HG03520 (cell line): ENCODE results near the gene FAM219A.
"Not testable (repeated sequence)": the region's sequence is repeated elsewhere in the genome, so short reads cannot be mapped to it uniquely, and the experiment has no call there.

ENCODE experiments used
- ATAC-seq: cut with Tn5 transposase; IDR thresholded peaks from one replicate; pipeline ENCODE4 v1.9.1; 2021; ENCODE audit warnings: mild to moderate bottlenecking, moderate library complexity; ENCODE audit not compliant: unreplicated experiment

FAM219A gene

DNA sequence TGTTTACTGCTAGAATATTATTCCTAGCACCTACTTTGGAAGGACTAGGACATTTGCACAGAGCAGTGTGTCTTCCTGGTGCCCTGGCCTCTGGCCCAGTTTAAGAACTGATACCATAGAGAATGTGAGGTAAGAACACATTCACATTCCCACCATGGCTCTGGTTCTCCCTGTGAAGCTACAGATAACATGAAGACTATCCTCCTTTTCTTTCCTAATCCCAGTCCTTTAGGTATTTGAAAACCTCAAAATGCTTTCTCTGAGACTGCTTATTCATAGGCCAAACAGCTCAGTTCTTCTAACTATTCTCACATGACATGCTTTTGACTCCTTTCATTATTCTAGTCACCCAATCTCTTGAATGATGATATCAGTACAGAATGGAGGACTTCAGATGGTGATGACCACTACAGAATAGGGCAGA lies 11.9 kb downstream of the FAM219A start:
- ATAC-seq, result no peak

DNA sequence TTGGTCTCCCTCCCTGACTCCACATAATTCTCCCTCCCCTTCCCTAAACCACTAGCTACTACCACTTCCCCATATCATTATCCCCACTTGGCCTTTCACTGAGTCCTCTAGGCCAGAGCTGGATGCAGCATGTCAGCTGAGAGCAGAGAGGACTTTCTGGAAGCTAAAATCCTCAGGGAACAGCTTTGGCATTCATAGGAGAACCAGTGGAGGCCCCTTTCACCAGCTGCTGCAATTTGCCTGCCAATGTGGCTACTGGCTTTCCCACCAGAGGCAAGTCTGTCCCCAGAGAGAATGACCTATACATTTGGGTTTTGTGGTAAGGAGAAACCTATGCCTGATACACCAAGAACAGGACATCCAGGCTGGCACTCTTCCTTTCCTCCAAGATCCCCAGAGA lies 14.4 kb downstream of the FAM219A start:
- ATAC-seq, result no peak

DNA sequence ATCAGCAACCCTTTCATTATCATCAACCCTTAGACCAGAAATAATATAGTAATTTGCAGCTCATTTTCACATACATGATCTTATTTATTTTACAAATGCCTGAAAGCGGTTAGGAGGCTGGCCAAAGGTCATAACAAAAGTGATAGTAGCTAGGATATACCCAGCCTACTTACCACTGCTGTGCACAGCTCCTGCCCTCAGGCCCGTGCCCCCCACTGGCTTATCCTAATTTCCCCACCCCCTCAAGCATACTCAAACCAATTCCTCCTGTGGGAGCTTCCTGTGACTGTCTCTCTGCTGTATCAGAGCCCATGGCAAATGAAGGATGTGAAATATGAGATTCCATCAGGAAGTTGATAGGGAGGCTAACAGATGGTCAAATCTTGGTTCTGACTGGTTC lies 14.8 kb downstream of the FAM219A start:
- ATAC-seq, result no peak

DNA sequence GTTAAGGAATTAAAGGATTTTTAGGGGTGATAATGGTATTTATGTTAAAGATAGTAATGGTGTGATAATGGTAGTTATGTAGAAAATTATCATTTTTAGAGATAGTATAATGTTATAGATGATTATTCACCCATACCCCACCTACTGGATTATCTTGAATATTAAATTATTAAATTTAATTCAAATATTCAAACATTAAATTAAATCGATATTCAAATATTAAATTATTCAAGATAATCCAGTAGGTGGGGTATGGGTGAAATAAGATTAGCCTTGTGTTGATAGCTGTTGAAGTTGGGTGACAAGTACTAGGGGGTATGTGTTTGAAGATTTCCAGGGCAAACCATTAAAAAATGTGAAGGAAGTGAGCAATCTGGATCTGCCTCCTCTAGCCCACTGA lies 15.6 kb downstream of the FAM219A start:
- ATAC-seq, result no peak

DNA sequence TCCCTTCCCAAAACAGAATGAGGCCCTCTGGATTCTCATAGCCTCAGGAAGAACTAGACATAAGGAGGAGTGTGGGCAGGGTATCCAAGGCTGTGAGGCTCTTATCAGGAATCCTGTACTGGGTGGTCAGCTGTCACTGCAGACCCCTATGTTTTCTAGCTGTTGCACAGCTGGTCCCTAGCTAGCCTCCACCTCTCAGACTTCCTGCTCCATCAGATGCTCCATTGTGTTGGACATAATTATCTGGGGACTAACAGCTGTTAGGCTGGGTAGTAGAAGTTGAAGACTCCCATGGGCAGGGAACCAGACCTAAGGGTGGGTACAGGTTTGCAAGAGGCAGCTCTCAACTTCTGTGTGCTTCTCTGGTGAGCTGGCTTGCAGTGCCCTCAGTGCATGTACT lies 18.4 kb downstream of the FAM219A start:
- ATAC-seq, result no peak

DNA sequence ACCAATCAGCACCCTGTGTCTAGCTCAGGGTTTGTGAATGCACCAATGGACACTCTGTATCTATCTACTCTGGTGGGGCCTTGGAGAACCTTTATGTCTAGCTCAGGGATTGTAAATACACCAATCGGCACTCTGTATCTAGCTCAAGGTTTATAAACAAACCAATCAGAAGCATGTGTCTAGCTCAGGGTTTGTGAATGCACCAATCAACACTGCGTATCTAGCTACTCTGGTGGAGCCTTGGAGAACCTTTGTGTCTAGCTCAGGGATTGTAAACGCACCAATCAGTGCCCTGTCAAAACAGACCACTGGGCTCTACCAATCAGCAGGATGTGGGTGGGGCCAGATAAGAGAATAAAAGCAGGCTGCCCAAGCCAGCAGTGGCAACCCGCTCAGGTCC lies 19.9 kb downstream of the FAM219A start:
- ATAC-seq, result not testable (repeated sequence)

DNA sequence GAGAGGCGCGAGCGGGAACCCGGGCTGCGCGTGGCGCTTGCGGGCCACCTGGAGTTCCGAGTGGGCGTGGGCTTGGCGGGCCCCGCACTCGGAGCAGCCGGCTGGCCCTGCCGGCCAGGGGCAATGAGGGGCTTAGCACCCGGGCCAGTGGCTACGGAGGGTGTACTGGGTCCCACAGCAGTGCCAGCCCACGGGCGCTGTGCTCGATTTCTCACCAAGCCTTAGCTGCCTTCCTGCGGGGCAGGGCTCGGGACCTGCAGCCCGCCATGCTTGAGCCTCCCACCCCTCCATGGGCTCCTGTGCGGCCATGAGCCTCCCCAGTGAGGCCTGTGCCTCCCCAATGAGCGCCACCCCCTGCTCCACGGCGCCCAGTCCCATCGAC lies 20.5 kb downstream of the FAM219A start:
- not testable (repeated sequence) for ATAC-seq

DNA sequence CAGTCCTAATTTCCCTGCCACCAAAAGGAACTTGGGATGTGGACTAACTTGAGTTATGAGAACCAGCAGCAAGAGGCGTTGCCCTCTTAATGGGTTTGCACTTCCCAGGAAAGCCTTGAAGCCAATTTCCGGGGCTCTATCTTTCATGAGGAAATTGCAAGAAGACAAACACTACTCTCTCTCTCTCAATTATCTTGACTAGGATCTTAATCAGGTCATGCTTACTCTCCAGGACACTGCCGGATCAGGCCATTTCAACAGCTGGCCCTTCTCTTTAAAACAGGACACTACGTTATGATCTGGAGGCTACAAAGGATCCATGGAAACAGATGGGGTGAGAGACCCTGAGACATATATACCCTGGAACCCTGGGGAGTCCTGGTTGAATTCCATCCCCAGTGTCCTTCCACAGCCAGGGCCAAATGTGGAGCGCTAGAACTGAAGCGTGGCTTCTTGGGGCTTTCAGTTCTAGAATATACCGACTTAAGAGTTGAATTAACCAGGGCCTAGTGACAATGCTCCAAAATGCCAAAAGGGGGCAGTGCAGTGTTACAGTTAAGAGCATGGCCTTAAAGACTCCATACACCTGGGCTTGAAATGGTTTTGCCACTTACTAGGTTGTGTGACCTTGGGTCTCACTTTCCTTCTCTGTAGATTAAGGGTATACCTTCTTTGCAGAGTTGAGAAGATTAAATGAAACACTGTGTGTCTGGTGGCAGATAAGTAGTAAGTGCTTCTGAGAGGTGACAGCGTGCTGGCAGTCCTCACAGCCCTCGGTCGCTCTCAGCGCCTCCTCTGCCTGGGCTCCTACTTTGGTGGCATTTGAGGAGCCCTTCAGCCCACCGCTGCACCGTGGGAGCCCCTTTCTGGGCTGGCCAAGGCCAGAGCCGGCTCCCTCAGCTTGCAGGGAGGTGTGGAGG lies 21.1 kb downstream of the FAM219A start:
- no peak for ATAC-seq

DNA sequence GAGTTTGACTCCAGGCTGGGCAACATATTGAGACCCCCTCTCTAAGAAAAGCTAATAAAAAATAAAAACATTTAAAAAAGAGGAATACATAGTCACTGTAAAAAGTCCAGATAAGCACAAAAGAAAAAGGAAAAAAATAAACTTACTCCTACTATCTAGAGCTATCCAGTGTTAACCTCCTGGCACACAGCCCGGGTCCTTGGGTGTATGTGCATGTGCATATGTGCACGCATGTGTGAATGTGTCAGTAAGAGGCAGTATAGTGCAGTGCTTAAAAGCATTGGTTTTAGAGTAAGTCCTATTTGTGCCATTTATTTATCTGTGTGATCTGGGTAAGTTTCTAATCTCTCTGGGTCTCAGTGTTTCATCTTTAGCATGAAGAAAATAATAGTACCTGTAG lies 26.7 kb downstream of the FAM219A start:
- no peak for ATAC-seq

DNA sequence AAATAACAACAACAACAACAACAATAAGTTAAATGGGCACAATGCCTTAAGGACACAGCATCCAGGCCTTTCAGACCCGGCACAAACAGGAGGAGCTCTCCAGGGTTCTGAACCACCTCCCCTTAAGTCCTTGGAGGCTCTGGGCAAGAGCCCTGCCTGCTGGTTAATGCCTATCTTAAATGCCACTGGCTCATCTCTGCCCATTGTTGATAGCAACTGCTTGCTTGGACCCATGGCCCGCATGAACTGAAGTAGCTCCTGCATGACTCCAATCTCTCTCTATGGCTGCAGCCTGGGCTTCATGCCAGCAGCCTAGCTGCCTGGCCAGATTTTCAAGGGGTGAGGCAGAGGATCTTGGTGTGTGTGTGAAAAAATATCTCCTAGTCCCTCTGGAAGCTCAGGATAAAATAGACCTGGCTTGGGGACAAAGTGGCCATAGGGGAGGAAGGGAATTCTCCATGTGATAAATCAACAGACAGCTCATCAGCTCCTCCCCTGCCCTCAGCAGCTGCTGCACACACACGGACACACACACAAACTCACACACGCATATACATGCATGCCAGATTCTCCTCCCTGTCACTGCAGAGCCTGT lies 27.4 kb downstream of the FAM219A start:
- no peak for ATAC-seq

DNA sequence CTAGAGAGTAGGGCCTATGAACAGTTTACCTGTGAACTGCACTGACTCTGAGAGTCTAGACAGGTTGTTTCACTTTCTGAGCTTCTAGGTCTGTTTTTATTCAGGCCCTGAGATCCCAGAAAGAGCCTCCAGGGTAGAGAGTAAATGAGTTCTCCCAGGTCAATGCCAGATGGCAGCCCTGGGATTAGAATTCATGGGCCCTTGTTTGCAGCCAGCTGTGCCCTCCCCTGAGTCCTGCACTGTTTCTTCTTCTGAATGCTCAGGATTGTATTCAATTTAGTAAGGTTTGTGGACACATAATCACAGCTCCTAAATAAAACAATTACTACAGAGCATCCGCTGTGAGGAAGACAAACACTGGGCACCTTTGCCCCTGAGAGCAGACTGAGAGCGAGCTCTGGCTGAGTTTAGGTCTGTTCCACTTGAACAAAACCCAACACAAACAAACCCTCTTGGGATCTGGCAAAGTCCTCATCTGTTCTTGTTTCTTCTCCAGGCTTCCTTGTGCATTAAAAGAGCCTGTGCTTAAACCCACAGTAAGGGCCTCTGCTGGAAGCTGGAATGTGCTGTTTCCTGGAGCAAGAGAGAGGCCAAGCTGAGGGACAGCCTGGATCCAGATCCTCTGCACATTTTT lies 29.9 kb downstream of the FAM219A start:
- no peak for ATAC-seq

DNA sequence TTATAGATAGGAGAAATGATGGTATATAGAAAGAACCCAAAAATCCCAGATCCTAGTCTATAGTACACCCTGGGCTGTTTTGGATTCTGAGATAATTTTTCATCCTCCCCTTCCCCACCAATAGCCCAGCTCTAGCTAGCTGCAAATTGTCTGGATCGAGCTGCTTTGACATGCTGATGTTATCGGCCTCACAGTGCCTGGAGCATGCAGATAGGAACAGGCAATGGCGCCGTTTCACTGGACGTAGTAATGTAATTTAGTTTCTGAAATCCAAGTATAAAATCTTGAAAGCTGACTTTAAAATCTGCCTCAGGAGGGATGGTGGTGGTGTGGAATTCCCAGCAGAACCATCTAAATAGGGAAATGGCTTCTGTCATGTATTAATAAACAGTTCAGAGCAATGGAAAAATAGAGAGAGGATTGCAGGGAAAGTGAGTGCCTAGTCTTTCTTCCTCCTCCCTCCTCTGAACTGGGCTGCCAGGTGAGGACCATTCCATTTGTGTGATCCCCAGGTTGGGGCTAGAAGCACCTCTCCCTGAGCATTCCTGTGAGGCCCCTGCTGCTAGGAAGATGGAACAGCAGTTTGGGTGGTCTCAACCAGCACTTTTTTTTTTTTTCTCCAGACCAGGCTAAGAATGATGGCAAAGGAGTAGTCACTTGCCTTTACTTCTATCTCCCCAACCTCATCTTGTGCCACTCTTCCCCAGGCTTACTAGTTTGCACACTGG lies 31.9 kb downstream of the FAM219A start:
- no peak for ATAC-seq

DNA sequence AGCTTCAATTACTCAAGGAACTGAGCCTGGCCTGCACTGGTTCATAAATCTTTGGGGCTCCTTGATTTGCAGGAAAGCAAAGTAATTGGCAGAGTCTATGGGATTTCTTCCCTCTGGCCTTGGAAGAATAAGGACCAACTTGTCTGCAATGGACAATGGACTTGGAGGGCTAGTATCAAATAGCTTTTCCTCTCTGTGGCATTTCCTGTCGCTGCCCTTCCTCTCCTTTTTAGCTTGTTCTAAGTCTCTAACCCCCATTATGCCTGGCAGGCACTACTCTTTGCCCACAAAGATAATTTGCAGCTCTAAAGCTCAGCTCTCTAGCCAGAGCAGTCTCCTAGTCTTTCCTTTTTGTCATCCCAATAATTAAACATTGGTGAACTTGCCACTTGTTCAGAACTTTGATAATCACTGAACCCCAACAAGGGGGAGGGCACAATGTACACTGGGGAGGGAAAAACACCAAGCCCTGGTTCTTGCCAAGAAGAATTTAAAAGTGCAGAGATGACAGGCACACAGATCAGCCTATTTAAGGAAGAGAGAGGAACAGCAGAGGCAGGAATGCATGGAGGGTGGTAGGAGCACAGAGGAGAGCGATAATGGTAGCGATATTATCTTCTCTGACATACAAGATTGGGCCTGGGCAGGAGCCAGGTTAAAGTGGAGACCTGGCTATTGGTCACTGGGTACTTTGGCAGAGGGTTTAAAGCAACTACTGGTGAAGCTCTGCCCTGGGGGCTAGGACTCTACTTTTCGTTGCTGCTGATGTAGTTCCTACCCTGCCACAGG lies 38.5 kb downstream of the FAM219A start:
- ATAC-seq, result no peak

DNA sequence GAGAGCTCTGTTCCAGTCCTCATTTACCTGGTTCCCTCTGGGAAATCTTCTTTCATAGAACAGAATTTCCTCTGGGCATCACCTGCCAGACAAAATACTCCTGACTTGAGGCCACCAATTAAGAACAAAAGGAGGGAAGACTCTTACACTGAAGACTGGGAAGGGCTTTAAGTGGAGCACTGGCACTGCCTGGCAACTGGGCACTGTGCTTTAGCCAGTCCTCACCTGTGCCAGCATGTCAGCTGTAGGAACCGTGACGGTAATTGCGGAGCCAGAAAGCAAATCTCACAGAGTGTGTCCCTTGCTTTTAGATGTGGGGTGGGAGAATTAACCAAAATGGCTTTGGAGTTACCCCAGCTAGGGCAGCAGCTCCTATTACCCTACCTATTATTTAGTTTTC lies 40.6 kb downstream of the FAM219A start:
- ATAC-seq, result no peak

DNA sequence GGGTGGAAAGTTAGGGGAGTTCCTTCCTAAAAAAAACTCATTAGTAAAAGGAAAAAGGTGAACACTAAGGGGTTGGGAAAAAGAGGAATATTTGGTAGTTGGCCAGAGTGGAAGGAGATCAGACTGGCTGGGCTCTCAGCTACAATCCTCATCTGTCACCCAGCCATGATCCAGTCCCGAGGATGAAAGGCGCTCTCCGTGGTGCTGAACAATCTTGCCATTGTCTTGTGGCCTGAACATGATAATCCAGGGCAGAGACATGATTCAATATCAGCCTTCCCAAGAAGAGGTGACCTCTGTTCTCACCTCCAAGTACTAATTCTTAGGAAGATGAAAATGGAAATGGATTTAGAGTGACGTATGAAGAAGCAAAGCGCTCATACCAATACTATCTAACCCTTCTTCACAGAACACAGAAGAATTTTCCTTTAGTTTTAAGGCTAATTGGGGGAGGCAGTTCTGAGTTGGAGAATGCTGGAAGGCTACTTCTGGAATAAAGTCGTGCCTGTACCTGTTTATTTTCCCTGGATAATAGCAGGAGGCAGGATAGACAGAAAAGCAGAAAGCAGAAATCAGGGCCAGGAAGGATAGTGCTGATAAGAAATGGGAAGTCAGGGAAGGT lies 45.0 kb downstream of the FAM219A start:
- no peak for ATAC-seq

DNA sequence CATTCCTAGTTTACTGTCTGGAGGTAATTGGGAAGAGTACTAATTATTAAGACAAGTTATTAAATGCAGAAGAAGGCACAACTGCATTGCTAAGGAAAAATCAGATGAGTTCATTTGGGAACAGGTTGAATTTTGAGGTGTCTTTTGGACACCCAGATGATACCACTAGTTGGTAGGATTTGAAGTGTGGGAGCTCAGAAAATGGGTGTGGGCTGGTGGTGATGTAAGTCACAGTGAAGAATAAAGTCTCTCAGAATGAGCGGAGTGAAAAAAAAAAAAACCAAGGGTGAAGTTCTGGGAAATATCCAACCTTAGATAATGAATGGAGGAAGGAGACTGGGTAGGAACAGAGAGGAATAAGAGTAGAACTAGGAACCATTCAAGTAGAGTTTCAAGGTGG lies 46.0 kb downstream of the FAM219A start:
- ATAC-seq, result no peak

DNA sequence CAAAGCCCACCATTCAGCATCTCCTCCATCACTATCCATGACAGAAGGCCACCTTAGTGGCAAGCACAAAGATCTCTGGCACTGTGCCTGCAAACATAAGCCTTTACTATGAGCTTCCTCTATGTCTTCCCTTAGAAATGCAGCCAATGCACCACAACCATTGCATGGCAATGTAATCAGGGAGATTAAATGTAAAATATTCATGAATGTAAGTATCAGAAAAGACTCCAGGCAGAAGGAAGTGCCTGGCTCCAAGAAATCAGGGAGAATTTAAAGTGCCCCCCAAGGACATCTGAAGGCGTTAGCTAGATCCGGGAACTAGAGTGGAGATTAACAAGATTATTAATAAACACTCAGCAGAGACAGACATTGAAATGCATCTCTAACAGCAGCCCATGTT lies 49.2 kb downstream of the FAM219A start:
- ATAC-seq, result no peak

DNA sequence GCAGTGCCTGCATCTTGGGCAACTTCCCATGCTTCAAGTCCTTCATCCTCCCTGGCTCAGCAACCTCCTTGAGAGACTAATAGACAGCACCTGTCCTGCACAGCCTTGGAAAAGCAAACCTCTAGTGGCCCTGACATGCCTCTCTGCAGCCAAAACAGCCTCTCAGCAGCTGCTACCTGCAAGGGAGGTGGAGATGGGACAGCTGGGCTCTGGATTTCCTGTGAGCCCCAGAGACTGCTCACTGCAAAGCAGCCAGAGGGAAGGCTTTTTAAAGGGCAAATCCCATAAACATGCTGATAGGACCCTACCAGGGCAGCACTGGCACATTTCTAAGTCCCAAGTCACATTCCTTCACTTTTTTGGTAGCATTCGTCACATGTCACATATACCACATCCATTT lies 50.2 kb downstream of the FAM219A start:
- no peak for ATAC-seq

DNA sequence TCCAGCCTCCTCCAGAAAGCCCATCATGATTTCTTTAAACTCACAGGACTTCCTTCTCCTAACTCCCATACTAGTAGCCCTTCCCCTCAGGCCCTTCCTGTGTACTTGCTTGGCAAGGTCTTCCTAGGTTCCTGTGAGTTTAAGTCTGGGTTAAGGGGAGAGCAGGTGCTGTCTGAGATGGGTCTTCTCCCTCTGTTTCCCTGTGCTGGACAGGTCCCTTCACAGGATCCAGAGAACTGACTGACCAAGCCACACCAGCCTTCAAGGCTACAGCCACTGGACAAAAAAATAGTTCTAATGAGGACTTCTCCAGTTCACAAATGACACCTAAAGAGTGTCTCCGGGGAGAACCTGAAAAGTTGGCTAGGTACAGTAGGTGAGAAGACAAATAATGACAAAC lies 52.2 kb downstream of the FAM219A start:
- ATAC-seq, result no peak

DNA sequence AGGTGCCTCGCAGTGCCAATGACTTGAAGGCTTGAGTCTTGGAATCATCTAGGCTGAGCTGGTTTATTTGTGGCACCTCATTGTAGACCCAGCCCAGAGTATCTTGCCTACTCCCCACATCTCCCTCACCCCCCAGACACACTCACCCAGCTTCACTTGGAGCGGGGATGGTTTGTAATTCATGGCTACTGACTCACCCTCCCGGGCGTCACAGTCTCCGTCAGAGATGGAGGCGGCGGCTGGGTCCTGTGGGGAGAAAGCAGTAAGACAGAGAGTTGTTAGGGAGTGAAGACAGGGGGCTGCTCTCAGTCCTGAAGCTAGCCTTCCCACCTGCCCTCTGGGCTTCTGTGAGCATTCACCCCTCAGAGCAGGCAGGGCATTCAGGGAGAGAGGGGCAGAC lies 52.7 kb downstream of the FAM219A start:
- no peak for ATAC-seq
